ENCODE results near the gene ZNF536. TPM values are rescaled to one million over a fixed set of nuclear protein-coding genes. Genes with fewer than 3 reads are reported as not detected.

Gene ZNF536
- total and polyA plus RNA-seq, 9 of the 15 experiments (the other 6 are each of a cell fraction or from before 2014, with no cell fraction given): not detected

- FAIRE-seq (no peak), DNase-seq (ENCODE audit: extremely low read depth in 1 of 4, low spot score in 3 of 4) (peak in 2 of 4 experiments; percentile 9 to 15), ATAC-seq (peak; percentile 70)
- Histone ChIP-seq H3K36me3 (ENCODE audit: control insufficient read depth, insufficient read depth, low read length) (no peaks in the 10 kb centered on the region), H3K4me3 (no peak overlapping the region), H4K20me1 (replicated peaks; ENCODE audit: control insufficient read depth, insufficient read depth, low read length) (no peaks in the 10 kb centered on the region), H3K27me3 (ENCODE audit: control insufficient read depth in 2 of 2, insufficient read depth in 2 of 2, low read length in 2 of 2) (peaks cover 0 to 3% of the 10 kb centered on the region in 2 experiments; a peak in 2 of 5 replicates), H3K27ac (ENCODE audit: extremely low read depth, low read depth, low read length) (no peak overlapping the region), H3K9ac (ENCODE audit: insufficient read depth in 1 of 2, low read depth in 2 of 2, low read length in 2 of 2) (no peak overlapping the region), H2AFZ (ENCODE audit: low read depth, low read length) (no peak overlapping the region), H3K9me3 (replicated peaks; ENCODE audit: control insufficient read depth, insufficient read depth, low read depth, low read length) (no peaks in the 10 kb centered on the region), H3K79me2 (ENCODE audit: control insufficient read depth, insufficient read depth, low read length) (no peaks in the 10 kb centered on the region), H3K9me1 (ENCODE audit: control insufficient read depth, insufficient read depth, low read length) (no peaks in the 10 kb centered on the region), H3K4me2 (ENCODE audit: insufficient read depth, low read length) (no peak overlapping the region), H3K4me1 (replicated peaks in 1 of 2; ENCODE audit: control insufficient read depth in 2 of 2, insufficient read depth in 2 of 2, low read length in 2 of 2) (no peaks in the 10 kb centered on the region)
- POLR2A ChIA-PET: no interaction called here
- 0% methylated on average over 13 of the region's 13 CpGs for WGBS (ENCODE audit: insufficient coverage, low coverage, missing lambda C conversion rate)
- intact Hi-C loops (cut with micrococcal nuclease): no loop called here
- BruUV-seq (replicated peaks): no TSS peak
- CTCF ChIA-PET (ENCODE audit: low intra/inter-chr PET ratio): no interaction called here
- TF ChIP-seq, protein P1, sequence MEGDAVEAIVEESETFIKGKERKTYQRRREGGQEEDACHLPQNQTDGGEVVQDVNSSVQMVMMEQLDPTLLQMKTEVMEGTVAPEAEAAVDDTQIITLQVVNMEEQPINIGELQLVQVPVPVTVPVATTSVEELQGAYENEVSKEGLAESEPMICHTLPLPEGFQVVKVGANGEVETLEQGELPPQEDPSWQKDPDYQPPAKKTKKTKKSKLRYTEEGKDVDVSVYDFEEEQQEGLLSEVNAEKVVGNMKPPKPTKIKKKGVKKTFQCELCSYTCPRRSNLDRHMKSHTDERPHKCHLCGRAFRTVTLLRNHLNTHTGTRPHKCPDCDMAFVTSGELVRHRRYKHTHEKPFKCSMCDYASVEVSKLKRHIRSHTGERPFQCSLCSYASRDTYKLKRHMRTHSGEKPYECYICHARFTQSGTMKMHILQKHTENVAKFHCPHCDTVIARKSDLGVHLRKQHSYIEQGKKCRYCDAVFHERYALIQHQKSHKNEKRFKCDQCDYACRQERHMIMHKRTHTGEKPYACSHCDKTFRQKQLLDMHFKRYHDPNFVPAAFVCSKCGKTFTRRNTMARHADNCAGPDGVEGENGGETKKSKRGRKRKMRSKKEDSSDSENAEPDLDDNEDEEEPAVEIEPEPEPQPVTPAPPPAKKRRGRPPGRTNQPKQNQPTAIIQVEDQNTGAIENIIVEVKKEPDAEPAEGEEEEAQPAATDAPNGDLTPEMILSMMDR (IDR thresholded peaks at IDR 0.05 in 2 of 3, conservative IDR thresholded peaks at IDR 0.05 in 1 of 3; ENCODE audit: insufficient read depth in 2 of 3, low read depth in 1 of 3, low read length in 3 of 3): peak; percentile 34 to 42 (median 36); a peak in 3 of 6 replicates
- no peak for TF ChIP-seq BRF1 (IDR thresholded peaks at IDR 0.05; ENCODE audit: borderline replicate concordance, extremely low read depth, insufficient read length)
- no peak for TF ChIP-seq ZNF253 (CRISPR knock-in tag; conservative IDR thresholded peaks at IDR 0.05)
- TF ChIP-seq PKNOX1 (IDR thresholded peaks at IDR 0.05): no peak
- TF ChIP-seq PHB2 (IDR thresholded peaks at IDR 0.05; ENCODE audit: low read depth): no peak
- 0 out of 2 replicates have a peak, but pooled peaks have one; percentile 12 for TF ChIP-seq CEBPB (tag; IDR thresholded peaks at IDR 0.05)
- no peak for TF ChIP-seq MECOM (CRISPR knock-in tag; IDR thresholded peaks at IDR 0.05)
- TF ChIP-seq ZNF224 (CRISPR knock-in tag; IDR thresholded peaks at IDR 0.05): no peak
- no peak for TF ChIP-seq TCF15 (CRISPR knock-in tag; IDR thresholded peaks at IDR 0.05)
- no peak for TF ChIP-seq ZBED1 (IDR thresholded peaks at IDR 0.05)
- TF ChIP-seq SAFB (IDR thresholded peaks at IDR 0.05; ENCODE audit: borderline replicate concordance, low read depth, low read length): no peak
- no peak for TF ChIP-seq ZNF121 (CRISPR knock-in tag; conservative IDR thresholded peaks at IDR 0.05)
- peak; percentile 11 to 41; a peak in 2 of 4 replicates for TF ChIP-seq RAD21 (CRISPR knock-in tag; conservative IDR thresholded peaks at IDR 0.05 in 1 of 2, IDR thresholded peaks at IDR 0.05 in 1 of 2)
- no peak for TF ChIP-seq PCBP2 (IDR thresholded peaks at IDR 0.05; ENCODE audit: low read depth, low read length, poor library complexity, severe bottlenecking)
- TF ChIP-seq ZSCAN32 (CRISPR knock-in tag; IDR thresholded peaks at IDR 0.05): no peak
- TF ChIP-seq ZKSCAN3 (CRISPR knock-in tag; IDR thresholded peaks at IDR 0.05): no peak
- no peak for TF ChIP-seq CBFA2T3 (IDR thresholded peaks at IDR 0.05)
- in situ Hi-C loops (cut with MboI): no loop called here
Observed at GRCh38 chr19:30406220-30407067, 34.3 kb downstream of the ZNF536 start.
